Panc1 (cell line): ENCODE data around the gene GABRR2. TPM values are rescaled to one million over a fixed set of nuclear protein-coding genes. Genes with fewer than 3 reads are reported as not detected.

Experiments used
- ATAC-seq: fragments of 200-7000 bp; cut with Tn5 transposase; 2 replicates; pipeline ENCODE4 v1.9.1; 2020; ENCODE audit warnings: mild to moderate bottlenecking, moderate library complexity
- BruUV-seq: library from RNA; stranded (reverse); fragments of 400-500 nt; replicated peaks from 2 replicates; lab custom pipeline; 2021; lab: Mats Ljungman, UMichigan
- CTCF ChIA-PET: fragments of 300-600 bp; sonication (Branson Sonifier 250); formaldehyde crosslinking; loops from one replicate; lab custom pipeline; 2022; ENCODE audit warnings: antibody characterized with exemption; lab: Charles Lee
- POLR2A ChIA-PET: fragments of 300-600 bp; sonication (Branson Sonifier 250); formaldehyde crosslinking; loops from one replicate; lab custom pipeline; 2022; ENCODE audit warnings: antibody characterized with exemption; lab: Charles Lee
- DNase-seq: peaks from one replicate; pipeline ENCODE4 v3.0.0-alpha.2; 2010; ENCODE audit warnings: low read depth, low spot score
- H3K27ac ChIP-seq: 2 replicates; pipeline ENCODE4 v1.5.1; 2011; ENCODE audit warnings: mild to moderate bottlenecking, low read length, inconsistent platforms
- H3K27me3 ChIP-seq: fragments of 200-500 bp; sonication (Bioruptor generic); 2 replicates; pipeline ENCODE4 v1.6.0; 2014; ENCODE audit warnings: low read length, inconsistent platforms; ENCODE audit not compliant: control insufficient read depth, insufficient read depth
- H3K36me3 ChIP-seq: fragments of 200-500 bp; sonication (Bioruptor generic); 2 replicates; pipeline ENCODE4 v1.5.1; 2014; ENCODE audit warnings: inconsistent platforms, mild to moderate bottlenecking, low read length, moderate library complexity; ENCODE audit not compliant: control insufficient read depth, insufficient read depth
- H3K4me1 ChIP-seq: 2 replicates; pipeline ENCODE4 v1.5.1; 2011; ENCODE audit warnings: inconsistent platforms, mild to moderate bottlenecking, low read length, moderate library complexity; ENCODE audit not compliant: control insufficient read depth, insufficient read depth
- H3K4me3 ChIP-seq, 2 experiments: 2 replicates each; pipeline ENCODE4 v1.5.1; 2011 to 2012; ENCODE audit warnings: low read depth in 2 of 2, low read length in 2 of 2, mild to moderate bottlenecking in 2 of 2, inconsistent platforms in 1 of 2, moderate library complexity in 1 of 2
- H3K9me3 ChIP-seq: fragments of 200-500 bp; sonication (Bioruptor generic); 2 replicates; pipeline ENCODE4 v1.5.1; 2014; ENCODE audit warnings: low read depth, mild to moderate bottlenecking, inconsistent platforms, low read length, moderate library complexity; ENCODE audit not compliant: control insufficient read depth, insufficient read depth
- CTCF ChIP-seq: fragments of 450-650 bp; IDR thresholded peaks from 2 replicates; pipeline ENCODE4 v1.5.1; 2017; ENCODE audit warnings: mild to moderate bottlenecking
- POLR2AphosphoS5 ChIP-seq: IDR thresholded peaks from 2 replicates; pipeline ENCODE4 v1.6.1; 2012; ENCODE audit warnings: mild to moderate bottlenecking, low read depth, low read length, moderate library complexity
- REST ChIP-seq, 2 experiments: IDR thresholded peaks; 2 replicates each; pipeline ENCODE4 v1.6.1; 2011 to 2012; ENCODE audit warnings: low read depth in 2 of 2, control low read depth in 1 of 2, low read length in 1 of 2, mild to moderate bottlenecking in 1 of 2, moderate library complexity in 1 of 2; ENCODE audit not compliant: insufficient read depth in 1 of 2
- SIN3A ChIP-seq: IDR thresholded peaks from 2 replicates; pipeline ENCODE4 v1.6.1; 2012; ENCODE audit warnings: low read depth, mild to moderate bottlenecking, low read length, moderate library complexity, borderline replicate concordance; ENCODE audit not compliant: insufficient read depth
- TCF7L2 ChIP-seq: IDR thresholded peaks from 2 replicates; pipeline ENCODE4 v1.6.1; 2011; ENCODE audit warnings: mild to moderate bottlenecking, low read depth, low read length, inconsistent platforms
- in situ Hi-C: cut with HindIII; loops from 2 replicates; pipeline ENCODE4 v1.10.0; 2016; ENCODE audit warnings: low sequenced_read_pairs, low pct_unique_long_range_greater_than_20kb
- intact Hi-C: fragments of 100-400 bp; cut with micrococcal nuclease; formaldehyde crosslinking; loops from one replicate; pipeline ENCODE4 v1.10.0; 2022; ENCODE audit not compliant: unreplicated experiment
- total RNA-seq: library from RNA; stranded (reverse); gene quantifications from one replicate; pipeline ENCODE4 v1.2.1, GENCODE V29; 2021; ENCODE audit not compliant: unreplicated experiment

GABRR2 gene
- total RNA-seq, 1 experiment from 2014 or later: 0.18 TPM

- no peaks in the 10 kb centered on the region for H3K4me1 ChIP-seq
- ChIA-PET POLR2A (interaction anchor here (0.6 kb wide), 1 partner anchor 258 kb away, joined by 3 read pairs; the partner anchor contains the start of gene RNGTT), CTCF (no interaction called here)
- H3K4me3 ChIP-seq: no peak overlapping the region
- no peaks in the 10 kb centered on the region for H3K9me3 ChIP-seq
- no TSS peak for BruUV-seq
- peaks cover 14% of the 10 kb centered on the region for H3K27me3 ChIP-seq
- intact Hi-C loops (no loop called here), in situ Hi-C loops (no loop called here)
- DNase-seq: no peak
- H3K36me3 ChIP-seq: no peaks in the 10 kb centered on the region
- H3K27ac ChIP-seq: no peak overlapping the region
- ATAC-seq: no peak
- TF ChIP-seq REST (IDR thresholded peaks at IDR 0.05; ENCODE audit: insufficient read depth in 1 of 2, low read depth in 2 of 2, low read length in 1 of 2) (no peak), CTCF (no peak), POLR2AphosphoS5 (no peak), TCF7L2 (no peak), SIN3A (no peak)
Observed at GRCh38 chr6:89221129-89221528, 94.0 kb downstream of the GABRR2 start.

GRCh38 chr6:89217299-89217910 is 97.7 kb downstream of the GABRR2 start, which contains the start of gene GABRR1:
TSS of gene GABRR1 (minus strand) at chr6:89217358. CDS start at chr6:89217322, 36 bp downstream.
- in situ Hi-C loops (no loop called here), intact Hi-C loops (no loop called here)
- no peak for ATAC-seq
- no peak for DNase-seq
- Histone ChIP-seq H3K4me1 (no peaks in the 10 kb centered on the region), H3K36me3 (no peaks in the 10 kb centered on the region), H3K27me3 (peaks cover 21% of the 10 kb centered on the region), H3K9me3 (no peaks in the 10 kb centered on the region), H3K4me3 (no peak within 1 kb of the TSS), H3K27ac (no peak within 1 kb of the TSS)
- no peak for TF ChIP-seq SIN3A
- no peak for TF ChIP-seq REST (IDR thresholded peaks at IDR 0.05; ENCODE audit: insufficient read depth in 1 of 2, low read depth in 2 of 2, low read length in 1 of 2)
- TF ChIP-seq POLR2AphosphoS5: no peak
- no peak for TF ChIP-seq TCF7L2
- TF ChIP-seq CTCF: no peak
- BruUV-seq: no TSS peak
- ChIA-PET POLR2A (no interaction called here), CTCF (no interaction called here)
